ENCODE data around the gene OOEP.
"Not testable (repeated sequence)": the region's sequence is repeated elsewhere in the genome, so short reads cannot be mapped to it uniquely, and the experiment has no call there.

OOEP gene

DNA sequence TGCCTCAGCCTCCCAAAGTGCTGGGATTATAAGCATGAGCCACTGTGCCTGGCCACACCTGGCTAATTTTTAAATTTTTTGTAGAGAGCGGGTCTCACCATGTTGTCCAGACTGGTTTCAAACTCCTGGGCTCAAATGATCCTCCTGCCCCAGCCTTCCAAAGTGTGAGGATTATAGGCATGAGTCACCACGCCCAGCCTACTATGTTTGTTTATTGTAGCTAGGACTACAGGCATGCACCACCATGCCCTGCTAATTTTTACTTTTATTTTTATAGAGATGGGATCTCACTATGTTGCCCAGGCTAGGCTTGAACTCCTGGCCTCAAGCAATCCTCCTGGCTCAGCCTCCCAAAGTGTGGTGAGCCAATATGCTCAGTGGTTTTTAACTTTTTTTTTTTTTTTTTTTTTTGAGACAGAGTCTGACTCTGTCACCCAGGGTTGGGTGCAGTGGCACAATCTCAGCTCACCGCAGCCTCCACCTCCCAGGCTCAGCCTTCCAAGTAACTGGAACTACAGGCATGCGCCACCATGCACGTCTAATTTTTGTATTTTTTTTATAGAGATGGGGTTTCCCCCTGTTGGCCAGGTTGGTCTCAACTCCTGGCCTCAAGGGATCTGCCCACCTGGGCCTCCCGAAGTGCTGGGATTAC, 12.9 kb upstream of the OOEP start:
- Histone ChIP-seq H3K4me1 (ENCODE audit: low read depth, poor library complexity, severe bottlenecking) (peaks cover 3% of the 10 kb centered on the region), H2AFZ (ENCODE audit: low read depth) (no peak overlapping the region), H3K4me3 (IDR thresholded peaks at IDR 0.05; ENCODE audit: insufficient read depth, low read depth, low read length) (no peak overlapping the region), H3K36me3 (ENCODE audit: insufficient read depth) (no peaks in the 10 kb centered on the region), H3K27me3 (ENCODE audit: insufficient read depth, low read depth) (no peaks in the 10 kb centered on the region), H3K9ac (no peak overlapping the region), H3K79me2 (ENCODE audit: insufficient read depth, low read depth) (no peaks in the 10 kb centered on the region), H3K27ac (no peak overlapping the region), H3K4me2 (no peak overlapping the region), H4K20me1 (ENCODE audit: insufficient read depth) (no peaks in the 10 kb centered on the region)
- TF ChIP-seq, protein P1, sequence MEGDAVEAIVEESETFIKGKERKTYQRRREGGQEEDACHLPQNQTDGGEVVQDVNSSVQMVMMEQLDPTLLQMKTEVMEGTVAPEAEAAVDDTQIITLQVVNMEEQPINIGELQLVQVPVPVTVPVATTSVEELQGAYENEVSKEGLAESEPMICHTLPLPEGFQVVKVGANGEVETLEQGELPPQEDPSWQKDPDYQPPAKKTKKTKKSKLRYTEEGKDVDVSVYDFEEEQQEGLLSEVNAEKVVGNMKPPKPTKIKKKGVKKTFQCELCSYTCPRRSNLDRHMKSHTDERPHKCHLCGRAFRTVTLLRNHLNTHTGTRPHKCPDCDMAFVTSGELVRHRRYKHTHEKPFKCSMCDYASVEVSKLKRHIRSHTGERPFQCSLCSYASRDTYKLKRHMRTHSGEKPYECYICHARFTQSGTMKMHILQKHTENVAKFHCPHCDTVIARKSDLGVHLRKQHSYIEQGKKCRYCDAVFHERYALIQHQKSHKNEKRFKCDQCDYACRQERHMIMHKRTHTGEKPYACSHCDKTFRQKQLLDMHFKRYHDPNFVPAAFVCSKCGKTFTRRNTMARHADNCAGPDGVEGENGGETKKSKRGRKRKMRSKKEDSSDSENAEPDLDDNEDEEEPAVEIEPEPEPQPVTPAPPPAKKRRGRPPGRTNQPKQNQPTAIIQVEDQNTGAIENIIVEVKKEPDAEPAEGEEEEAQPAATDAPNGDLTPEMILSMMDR (conservative IDR thresholded peaks at IDR 0.05; ENCODE audit: low read depth, low read length) = no peak

DNA sequence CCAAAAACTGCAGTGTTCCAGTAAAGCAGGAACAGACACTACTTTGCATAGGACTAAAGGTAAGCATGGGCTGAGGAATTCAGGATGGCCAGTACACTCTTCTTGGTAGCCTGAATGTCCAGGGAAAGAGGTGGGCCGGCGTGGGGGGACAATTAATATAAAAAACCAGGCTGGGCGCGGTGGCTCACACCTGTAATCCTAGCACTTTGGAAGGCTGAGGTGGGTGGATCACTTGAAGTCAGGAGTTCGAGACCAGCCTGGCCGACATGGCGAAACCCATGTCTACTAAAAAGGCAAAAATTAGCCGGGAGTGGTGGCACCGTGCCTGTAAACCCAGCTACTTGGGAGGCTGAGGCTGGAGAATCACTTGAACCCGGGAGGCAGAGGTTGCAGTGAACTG, 11.8 kb upstream of the OOEP start:
- H3K9ac ChIP-seq; H3K4me2 ChIP-seq; H3K4me1 ChIP-seq (ENCODE audit: low read depth, poor library complexity, severe bottlenecking); H4K20me1 ChIP-seq (ENCODE audit: insufficient read depth); H3K79me2 ChIP-seq (ENCODE audit: insufficient read depth, low read depth); H3K4me3 ChIP-seq (IDR thresholded peaks at IDR 0.05; ENCODE audit: insufficient read depth, low read depth, low read length); H2AFZ ChIP-seq (ENCODE audit: low read depth); H3K27me3 ChIP-seq (ENCODE audit: insufficient read depth, low read depth); H3K27ac ChIP-seq; H3K36me3 ChIP-seq (ENCODE audit: insufficient read depth): not testable (repeated sequence)

GRCh38 chr6:73377225-73377624, 7.5 kb upstream of the OOEP start:
- no peaks in the 10 kb centered on the region for H4K20me1 ChIP-seq (ENCODE audit: insufficient read depth)
- H3K4me1 ChIP-seq (ENCODE audit: low read depth, poor library complexity, severe bottlenecking) = no peaks in the 10 kb centered on the region
- no peaks in the 10 kb centered on the region for H3K27me3 ChIP-seq (ENCODE audit: insufficient read depth, low read depth)
- H2AFZ ChIP-seq (ENCODE audit: low read depth) = no peak overlapping the region
- H3K4me2 ChIP-seq = no peak overlapping the region
- TF ChIP-seq, protein P1 (conservative IDR thresholded peaks at IDR 0.05; ENCODE audit: low read depth, low read length) = no peak
- H3K4me3 ChIP-seq (IDR thresholded peaks at IDR 0.05; ENCODE audit: insufficient read depth, low read depth, low read length) = no peak overlapping the region
- no peak overlapping the region for H3K9ac ChIP-seq
- H3K27ac ChIP-seq = no peak overlapping the region
- no peaks in the 10 kb centered on the region for H3K36me3 ChIP-seq (ENCODE audit: insufficient read depth)
- H3K79me2 ChIP-seq (ENCODE audit: insufficient read depth, low read depth) = no peaks in the 10 kb centered on the region

DNA sequence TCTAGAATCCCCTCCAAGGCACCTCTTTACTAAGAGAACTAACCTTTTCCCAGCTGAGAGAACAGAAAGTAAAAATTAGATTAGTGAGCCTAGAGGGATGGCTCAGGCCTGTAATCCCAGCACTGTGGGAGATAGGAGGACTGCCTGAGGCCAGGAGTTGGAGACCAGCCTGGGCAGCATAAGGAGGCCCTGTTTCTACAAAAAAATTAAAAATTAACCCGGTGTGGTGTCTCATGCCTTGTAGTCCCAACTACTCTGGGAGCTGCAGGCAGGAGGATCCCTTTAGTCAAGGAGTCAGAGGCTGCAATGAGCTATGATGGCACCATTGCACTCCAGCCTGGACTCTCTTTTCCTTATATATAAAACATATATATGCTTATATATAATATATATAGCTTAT, 5.5 kb upstream of the OOEP start:
- no peak overlapping the region for H3K4me2 ChIP-seq
- no peak overlapping the region for H3K27ac ChIP-seq
- no peaks in the 10 kb centered on the region for H3K36me3 ChIP-seq (ENCODE audit: insufficient read depth)
- no peaks in the 10 kb centered on the region for H3K27me3 ChIP-seq (ENCODE audit: insufficient read depth, low read depth)
- H3K9ac ChIP-seq = no peak overlapping the region
- TF ChIP-seq, protein P1 (conservative IDR thresholded peaks at IDR 0.05; ENCODE audit: low read depth, low read length) = no peak
- no peaks in the 10 kb centered on the region for H4K20me1 ChIP-seq (ENCODE audit: insufficient read depth)
- no peaks in the 10 kb centered on the region for H3K79me2 ChIP-seq (ENCODE audit: insufficient read depth, low read depth)
- no peak overlapping the region for H3K4me3 ChIP-seq (IDR thresholded peaks at IDR 0.05; ENCODE audit: insufficient read depth, low read depth, low read length)
- H2AFZ ChIP-seq (ENCODE audit: low read depth) = no peak overlapping the region
- no peaks in the 10 kb centered on the region for H3K4me1 ChIP-seq (ENCODE audit: low read depth, poor library complexity, severe bottlenecking)

GRCh38 chr6:73372516-73372915, 2.8 kb upstream of the OOEP start:
- Histone ChIP-seq H3K79me2 (ENCODE audit: insufficient read depth, low read depth) (no peaks in the 10 kb centered on the region), H3K27ac (no peak overlapping the region), H3K9ac (no peak overlapping the region), H3K4me2 (no peak overlapping the region), H4K20me1 (ENCODE audit: insufficient read depth) (no peaks in the 10 kb centered on the region), H3K27me3 (ENCODE audit: insufficient read depth, low read depth) (no peaks in the 10 kb centered on the region), H2AFZ (ENCODE audit: low read depth) (no peak overlapping the region), H3K36me3 (ENCODE audit: insufficient read depth) (no peaks in the 10 kb centered on the region), H3K4me1 (ENCODE audit: low read depth, poor library complexity, severe bottlenecking) (no peaks in the 10 kb centered on the region), H3K4me3 (IDR thresholded peaks at IDR 0.05; ENCODE audit: insufficient read depth, low read depth, low read length) (no peak overlapping the region)
- TF ChIP-seq, protein P1 (conservative IDR thresholded peaks at IDR 0.05; ENCODE audit: low read depth, low read length) = no peak
